ENCODE results near the gene STX11.

Gene STX11

DNA sequence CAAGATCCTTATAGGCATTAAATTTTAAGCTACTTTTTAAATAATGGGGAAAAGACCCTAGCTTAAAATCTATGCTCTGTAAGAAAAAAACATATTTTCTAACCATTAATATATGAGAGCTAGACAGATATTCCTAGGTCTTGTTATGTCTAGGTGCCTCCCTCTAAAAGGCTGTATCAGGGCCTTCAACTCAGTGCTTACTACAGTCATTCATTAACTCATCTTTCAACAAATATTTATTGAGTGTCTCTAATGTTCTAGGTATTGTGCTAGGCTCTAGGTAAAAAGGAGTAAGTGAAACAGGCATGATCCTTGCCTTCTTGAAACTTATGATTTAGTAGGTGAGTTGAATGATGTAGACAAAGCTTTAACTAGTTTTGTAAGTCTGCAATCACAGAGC, 6.4 kb upstream of the STX11 start:
- no peak for DNase-seq

DNA sequence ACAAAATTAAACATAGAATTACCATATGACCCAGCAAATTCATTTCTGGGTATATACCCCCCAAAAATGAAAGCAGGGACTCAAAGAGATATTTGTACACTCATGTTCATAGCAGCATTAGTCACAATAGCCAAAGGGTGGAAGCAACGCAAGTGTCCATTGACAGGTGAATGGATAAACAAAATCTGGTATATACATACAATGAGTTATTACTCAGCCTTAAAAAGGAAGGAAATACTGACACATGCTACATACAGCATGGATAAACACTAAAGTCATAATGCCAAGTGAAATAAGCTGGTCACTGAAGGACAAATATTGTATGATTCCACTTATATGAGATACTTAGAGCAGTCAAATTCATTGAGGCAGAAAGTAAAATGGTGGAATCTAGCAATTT, 5.3 kb upstream of the STX11 start:
- DNase-seq = no peak

DNA sequence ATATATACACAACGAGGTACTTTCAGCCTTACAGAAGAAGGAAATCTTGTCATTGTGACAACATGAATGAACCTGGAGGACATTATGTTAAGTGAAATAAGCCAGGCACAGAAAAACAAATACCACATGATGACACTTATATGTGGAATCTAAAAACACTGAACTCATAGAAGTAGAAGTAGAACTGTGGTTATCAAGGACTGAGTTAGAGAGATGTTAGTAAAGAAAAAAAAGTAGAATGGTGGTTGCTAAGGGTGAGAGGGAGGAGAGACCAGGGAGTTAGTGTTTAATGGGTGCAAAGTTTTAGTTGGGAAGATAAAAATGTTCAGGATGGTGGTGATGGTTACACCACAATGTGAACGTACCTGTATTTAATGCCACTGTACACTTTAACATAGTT, 4.8 kb upstream of the STX11 start:
- DNase-seq = no peak

DNA sequence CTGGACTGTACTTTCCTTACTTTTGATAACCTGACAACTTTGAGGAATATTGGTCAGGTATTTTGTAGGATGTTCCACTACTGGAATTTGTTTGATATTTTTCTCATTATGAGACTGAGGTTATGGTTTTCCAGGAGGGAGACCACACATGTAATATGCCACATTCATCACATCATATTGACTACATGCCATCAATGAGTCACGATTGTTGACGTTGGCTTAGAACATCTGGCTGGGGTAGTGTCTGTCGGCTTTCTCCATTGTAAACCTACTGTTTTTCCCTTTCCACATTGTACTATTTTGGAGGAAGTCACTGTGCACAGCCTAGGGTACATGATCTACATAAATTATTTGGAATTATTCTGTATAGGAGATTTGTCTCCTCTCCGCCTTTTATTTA, 1.4 kb upstream of the STX11 start:
- no peak for DNase-seq

DNA sequence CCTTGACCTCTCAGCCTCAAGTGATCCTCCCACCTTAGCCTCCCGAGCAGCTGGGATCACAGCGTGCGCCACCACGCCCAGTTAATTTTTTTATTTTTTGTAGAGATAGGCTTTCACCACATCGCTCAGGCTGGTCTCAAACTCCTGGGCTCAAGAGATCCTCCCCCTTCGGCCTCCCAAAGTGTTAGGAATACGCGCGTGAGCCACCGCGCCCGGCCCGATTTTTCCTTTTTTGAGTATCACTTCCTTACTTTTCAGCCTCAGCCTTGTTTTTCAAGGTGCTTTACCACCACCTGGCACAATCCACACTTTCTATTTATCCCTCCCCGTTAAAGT, 791 bp upstream of the STX11 start:
- DNase-seq = no peak

DNA sequence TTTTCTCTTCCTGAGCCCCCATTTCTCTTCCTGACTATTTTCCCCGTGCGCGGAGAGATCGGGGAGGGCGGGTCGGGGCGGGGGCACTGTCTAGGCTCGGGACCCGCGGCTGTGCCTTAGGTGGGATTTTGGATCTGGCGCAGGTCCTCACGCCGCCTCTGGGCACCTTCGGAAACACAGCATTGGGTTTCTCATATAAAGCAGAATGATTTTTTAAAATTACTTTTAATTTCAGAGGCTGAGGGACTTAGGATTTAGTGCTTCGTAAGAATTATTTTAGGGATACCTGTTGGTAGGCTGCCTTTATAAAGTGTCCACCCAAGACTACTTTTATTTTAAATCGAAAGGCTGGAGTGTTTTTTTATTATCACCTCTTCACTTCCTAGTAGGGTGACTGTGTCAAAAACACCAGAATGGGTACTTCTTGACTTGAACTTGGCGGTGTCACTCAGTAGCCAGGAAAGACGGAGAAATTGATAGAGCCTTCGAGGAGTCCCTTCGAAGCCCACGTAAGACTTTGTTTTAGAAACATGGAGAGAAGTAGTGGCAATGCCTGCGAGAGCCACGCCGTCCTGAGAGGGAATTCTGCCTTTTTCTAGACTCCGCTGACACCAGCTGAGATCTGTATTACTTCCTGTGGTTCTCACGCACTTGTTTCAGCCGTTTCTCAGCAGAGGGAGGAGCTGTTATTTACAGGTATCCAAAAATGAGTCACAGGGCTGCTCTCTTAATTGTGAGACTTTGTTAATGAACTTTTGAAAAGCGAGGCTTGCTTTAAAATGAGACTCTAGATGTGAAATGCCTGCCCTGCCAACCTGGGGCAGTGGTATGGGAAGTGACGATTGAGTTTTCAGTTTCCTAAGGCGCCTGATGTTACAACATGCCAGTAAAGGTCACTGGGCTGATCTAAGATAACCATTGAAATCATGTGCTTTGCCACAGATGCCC, 667 bp downstream of the STX11 start:
- DNase-seq = peak; percentile 4 to 43 (median 30)

DNA sequence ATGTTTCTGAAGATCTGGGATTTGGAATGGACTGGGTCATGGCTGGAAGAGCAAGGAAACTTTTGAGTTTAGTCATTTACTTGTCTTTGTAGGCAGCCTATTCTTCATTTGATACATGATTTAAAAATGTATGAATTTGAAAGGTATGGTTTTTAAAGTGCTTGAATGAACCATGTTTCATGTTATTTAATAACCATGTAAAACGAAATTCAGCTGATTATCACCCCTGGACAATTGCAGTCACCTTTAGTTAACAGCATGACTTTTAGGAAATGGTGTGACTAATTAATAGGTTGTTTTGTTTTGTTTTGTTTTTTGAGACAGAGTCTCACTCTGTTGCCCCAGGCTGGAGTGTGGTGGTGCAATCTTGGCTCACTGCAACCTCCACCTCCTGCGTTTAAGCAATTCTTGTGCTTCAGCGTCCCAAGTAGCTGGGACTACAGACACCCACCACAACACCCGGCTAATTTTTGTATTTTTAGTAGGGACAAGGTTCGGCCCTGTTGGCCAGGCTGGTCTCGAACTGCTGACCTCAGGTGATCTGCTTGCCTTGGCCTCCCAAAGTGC, 2.1 kb downstream of the STX11 start:
- no peak for DNase-seq

DNA sequence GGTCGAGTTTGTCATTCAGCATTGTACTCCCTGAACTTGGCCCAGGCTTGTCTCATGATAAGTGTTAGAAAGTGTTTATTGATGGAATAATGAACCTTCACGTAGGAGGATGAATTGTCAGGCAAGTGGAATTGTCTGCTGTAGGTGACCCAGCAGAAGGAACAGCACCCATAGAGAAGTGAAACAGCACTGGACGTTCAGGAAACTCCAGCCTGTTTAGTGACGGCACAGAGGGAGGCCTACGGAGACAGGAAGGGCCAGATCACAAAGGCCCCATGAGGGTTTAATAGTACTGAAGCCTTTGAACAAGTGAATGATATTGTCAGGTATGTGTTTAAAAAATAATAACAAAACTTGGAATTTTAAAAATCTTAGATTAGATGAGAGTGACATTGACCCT, 2.9 kb downstream of the STX11 start:
- no peak for DNase-seq

DNA sequence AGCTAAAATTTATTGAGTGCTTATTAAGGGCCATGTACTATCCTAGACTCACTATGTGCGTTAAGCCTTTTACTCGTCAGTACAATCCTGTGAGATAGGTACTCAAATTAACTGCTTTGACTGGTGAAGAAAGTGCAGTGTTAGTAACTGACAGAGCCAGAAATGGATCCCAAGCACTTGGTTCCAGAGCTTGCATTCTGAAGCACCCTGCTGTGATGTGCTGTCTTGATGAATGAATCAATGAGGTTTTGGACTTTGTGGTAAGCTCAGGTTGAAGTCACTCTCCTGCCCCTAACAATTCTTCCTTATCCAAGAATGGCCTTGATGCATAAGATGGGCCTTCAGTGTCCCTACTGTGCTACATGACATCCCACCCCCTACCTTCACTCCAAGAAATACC, 3.7 kb downstream of the STX11 start:
- no peak for DNase-seq

DNA sequence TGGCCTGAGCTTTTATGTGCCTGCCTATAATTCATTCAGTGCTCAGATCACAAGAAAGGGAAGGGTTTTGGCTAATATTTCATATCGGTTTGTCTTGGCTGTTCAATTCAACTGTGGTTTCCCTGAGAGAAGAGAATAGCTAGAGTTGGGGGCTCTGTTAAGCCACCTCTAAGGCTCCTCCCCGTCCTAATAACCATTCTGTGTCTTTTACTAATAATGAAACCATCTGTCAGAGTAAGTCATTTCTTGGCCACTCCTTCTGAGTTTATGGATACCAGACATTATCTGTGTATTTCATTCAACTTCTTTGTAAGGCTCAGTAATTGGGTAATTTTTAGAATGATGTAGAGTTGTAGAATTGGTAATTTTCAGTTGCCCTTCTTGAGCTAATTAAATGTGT, 5.2 kb downstream of the STX11 start:
- no peak for DNase-seq

DNA sequence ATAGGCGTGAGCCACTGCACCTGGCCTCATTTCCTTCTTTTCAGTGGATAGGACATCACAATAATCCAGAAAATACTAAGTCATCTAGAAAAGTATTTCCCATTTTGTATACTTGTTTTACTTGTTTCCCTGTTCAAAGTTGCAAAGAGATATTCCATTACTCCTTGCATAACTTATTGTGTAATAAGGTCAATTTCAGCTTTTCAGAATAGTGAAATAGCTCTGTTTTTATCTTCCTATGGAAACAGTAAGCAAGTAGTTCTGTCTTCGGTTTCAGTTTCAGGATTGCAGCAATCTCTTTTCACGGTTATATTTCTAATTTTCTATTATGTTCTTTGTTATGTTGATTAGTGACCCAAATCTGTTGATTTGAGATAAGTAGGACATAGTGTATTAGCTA, 6.0 kb downstream of the STX11 start:
- no peak for DNase-seq

DNA sequence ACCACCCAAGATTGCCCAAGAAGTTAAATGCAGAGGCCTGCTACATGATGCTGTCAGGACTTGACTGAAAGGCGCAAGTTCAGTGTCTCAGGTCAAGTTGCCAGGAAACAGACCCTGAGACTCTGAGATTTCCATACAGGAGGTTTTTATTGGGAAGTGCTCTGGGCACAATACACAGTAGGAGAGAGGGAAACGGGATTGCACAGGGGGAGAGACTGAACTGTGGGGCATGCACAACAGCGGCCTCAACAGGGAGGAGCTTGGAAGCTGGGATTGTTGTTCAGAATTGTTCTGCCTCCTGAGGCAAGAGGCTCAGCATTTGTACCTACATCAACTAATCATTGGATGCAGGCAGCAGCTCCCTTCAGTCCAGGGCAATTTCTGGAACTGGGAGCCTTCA, 6.7 kb downstream of the STX11 start:
- DNase-seq = no peak

DNA sequence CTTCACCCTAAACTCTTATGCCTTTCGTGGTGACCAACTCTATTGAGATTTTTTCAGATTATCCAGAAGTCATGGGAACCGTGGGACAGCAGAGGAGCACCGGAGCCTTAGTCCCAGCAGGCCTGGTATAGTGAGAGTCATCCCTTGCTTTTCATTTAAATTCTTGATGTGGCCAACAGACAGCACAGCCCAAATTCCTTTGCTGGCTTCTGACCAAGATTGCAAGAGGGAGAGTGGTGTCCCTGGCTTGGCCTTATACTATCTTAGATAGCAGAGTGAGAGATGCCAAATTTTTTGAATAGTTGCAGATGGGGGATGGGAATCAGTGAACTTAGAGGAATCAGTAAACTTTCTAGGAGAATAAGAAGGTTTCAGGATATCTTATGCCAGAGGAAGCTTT, 7.8 kb downstream of the STX11 start:
- DNase-seq = no peak

DNA sequence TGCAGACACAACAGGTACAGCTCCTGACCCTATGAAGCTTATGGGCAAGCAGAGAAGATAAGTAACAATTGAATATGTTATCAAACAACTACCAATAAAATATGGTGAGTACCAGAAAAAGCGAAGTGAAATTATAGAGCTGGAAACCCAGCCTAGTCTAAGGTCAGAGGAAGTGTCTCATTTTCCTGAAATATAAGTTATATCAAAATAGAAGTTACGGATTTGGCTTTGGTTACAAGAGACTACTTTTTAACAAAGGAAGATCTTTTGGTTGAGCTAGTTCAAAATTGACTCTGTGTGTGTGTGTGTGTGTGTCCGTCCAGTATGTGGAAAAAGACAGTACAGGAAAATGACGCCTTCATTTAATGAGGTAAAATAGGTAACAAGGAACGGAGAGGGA, 8.9 kb downstream of the STX11 start:
- DNase-seq = no peak

DNA sequence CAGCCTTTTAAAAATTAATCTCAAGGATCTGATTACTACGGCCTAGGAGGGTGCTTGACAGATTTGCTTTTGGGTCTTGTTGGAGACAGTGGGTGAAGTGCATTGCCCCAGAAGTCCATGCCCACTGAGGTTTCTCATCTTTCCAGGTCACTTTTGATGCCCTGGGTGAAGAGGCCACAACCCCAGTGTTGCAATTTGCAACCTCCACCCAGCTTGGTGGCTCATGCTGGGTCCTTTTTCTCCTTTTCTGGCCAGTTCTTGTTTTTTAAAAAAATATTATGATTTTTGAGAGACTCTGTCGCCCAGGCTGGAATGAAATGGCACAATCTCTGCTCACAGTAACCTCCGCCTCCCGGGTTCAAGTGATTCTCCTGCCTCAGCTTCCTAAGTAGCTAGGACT, 9.4 kb downstream of the STX11 start:
- no peak for DNase-seq

DNA sequence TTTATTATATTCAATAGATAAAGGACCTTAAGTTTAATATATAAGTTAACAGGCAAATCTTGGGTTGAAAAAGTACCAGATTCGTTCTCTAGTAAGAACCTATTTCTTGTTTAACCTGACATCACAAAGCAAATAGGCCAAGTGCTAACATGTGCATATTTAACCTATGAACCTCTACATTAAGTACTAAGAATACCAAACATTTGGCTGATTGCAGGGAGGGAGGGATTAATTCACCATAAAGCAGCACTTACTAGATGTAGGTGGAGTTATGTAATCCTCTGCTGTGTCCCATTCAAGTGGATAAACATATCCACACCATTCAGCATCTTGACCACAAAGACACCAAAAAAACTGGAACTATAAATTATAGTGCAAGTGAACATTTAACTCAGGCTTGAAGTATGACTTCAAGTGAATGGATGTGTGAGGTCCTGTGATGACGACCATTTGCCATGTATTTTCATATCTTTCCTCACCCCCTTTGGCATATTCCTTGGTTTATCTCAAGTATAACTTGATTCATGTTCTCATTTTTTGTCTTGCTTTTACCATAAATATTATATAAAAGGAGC, 10.2 kb downstream of the STX11 start:
- DNase-seq = no peak

DNA sequence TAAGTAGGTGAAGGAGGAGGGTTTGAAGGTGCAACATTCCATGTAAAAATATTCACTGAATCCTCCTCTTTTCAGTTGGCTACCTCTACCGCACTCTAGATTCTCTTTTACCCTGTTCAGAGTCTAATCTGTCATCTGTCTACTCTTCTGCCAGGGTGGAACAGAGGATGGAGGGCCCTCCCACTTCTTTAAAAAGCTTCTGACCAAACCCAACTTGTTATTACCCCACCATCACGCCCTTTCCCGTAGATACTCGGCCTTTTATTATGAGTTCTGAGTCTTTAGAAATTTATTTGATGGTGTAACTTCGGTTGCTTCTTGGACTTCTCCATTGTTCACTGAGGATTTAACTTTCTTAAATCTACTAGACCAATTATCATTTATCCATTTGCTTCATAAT, 11.7 kb downstream of the STX11 start:
- no peak for DNase-seq

DNA sequence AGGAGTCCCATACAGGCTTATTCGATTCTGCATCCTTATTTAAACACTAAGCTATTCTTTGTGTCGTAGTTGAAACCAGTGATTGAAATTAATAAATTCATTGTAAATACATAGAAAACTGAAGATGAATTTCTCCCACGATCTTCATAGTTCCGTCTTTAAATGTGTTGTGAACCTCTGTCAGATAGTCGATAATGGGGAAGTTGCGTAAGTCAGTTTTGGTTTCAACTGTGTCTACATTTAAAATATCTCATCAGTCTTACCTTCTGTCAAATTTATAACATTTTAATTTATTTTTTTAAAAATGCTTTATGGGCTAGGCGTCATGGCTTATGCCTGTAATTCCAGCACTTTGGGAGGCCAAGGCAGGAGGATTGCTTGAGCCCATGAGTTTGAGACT, 12.7 kb downstream of the STX11 start:
- DNase-seq = no peak

DNA sequence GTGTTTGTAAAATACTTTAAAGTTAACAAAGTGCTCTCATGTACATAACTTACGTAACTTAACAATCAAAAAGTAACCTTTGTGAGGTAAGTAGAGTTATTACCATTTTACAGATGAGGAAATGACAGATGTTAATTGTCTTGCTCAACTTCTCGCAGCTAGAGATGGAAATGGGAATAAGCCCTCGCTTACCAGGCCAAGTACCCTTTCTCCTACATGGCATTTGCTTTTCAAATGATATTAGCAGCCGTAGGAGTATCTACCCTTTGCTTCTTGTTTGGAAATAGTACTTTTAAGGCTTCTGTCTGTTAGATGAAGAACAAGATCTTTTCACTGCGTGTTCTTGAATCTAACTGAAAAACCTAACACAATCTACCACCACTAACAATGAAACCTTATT, 15.5 kb downstream of the STX11 start:
- DNase-seq = no peak

DNA sequence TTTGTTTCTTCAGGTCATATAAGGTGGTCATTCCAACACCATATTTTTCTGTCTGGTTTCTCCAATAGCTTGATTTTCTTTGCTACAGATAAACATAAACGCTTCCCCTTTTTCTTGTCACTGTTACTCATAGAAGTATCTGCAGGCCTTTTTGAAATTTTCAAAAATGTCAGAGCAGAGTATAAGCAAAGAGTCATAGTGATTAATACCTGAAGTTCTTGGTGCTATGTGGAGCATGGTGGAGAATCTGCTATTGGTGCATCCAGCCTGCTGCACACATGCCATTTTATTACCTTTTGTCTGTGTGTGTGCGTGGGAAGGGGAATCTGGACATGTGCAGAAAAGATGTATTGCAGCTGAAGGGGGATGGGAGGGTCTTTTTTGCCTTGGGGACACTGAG, 19.7 kb downstream of the STX11 start:
- DNase-seq = no peak

DNA sequence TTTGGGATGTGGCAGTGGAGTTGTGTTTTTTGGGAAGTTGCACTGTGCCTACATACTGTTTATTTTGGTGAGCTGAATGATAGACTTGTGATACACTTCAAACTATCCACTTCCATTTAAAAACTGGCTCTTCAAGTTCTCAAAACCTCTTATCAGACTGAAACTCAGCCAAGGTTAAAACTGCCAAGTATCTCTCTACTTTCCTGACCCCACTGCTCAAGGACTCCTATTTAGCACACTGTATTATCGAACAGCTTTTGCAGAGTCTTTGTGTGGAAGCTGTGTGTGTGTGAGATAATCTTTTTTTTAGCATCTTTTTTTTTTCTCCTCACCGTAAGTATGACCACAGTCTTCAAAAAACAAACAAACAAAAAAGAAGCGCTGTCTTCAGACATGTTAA, 21.1 kb downstream of the STX11 start:
- DNase-seq = no peak

DNA sequence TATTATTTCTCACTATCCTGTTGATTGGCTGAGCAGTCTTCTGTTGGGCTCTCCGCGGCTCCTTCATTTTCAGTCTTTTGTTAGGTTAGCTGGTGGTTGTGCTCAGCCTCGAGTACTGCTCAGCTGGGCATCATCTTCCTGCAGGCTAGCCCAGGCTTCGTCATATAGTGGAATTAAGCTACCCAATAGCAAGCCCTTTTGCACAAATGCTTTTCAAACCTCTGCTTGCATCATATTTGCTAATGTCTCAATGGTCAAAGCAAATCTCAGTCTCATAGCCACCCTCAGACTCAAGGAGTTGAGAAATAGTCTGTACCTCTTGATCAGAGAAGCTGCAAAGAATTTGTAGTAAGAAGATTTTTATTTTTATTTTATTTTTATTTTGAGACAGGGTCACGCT, 23.7 kb downstream of the STX11 start:
- no peak for DNase-seq

DNA sequence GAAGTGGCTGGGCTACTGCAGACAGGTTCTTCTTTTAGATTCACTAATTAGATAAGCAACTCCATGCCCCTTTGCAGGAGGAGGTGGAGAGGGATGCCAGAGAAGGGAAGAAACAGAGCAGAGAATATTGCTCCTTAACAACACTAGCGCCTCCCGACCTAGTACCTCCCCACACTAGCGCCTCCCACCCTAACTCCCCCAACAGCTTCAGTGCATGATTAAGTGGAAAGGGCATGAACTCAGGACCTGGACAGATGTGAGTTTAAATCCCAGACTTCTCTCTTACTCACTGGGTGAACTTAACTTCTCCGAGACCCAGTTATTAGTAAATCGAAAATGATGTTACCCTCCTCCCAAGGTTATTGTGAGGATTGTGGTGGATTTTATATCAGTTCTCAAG, 25.7 kb downstream of the STX11 start:
- DNase-seq = no peak

DNA sequence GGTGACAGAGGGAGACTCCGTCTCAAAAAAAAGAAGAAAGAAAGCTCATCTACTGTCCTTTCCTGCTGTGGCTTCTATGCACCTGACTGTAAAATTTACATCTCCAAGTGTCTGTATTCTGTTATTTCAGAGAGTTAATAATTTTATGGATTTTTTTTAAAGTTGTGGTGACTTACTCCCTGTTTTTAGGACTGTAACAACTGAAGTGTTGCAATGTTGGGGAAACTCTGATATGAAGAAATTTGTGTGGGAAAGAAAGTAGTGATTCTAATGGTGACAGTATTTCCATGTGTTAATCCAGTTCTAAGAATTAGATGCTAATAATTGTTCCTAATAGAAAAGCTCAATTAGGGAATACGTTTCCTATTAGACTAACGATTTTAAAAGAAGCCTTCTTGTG, 27.4 kb downstream of the STX11 start:
- DNase-seq = no peak

DNA sequence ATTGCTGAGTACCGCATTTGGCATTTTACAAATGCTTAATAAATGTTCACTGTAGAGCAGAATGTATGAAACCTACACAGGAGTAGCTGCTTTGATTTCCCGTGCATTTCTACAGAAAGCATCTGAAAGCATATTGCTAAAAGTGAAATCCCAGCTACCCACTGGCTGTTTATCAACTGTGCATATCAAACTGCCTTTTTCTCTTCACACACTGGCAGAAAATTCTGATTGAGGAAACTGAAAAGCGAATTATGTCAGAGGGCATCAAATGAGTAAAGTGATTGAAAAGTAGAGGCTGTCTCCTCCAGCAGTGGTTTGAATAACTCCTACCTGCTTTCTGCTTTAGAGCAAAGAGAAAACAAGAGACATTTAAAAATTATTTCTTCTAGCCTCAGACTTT, 28.0 kb downstream of the STX11 start:
- DNase-seq = no peak

Measured in activated naive CD4-positive, alpha-beta T cell (primary cell).